ENCODE measurements around the gene KDM1A.

- TF ChIP-seq CTCF (conservative IDR thresholded peaks at IDR 0.05; ENCODE audit: low read length) (no peak), EZH2phosphoT487 (IDR thresholded peaks at IDR 0.05; ENCODE audit: borderline replicate concordance) (no peak)
These were observed 15.2 kb upstream of the KDM1A start for GRCh38 chr1:23004112-23004511.
